DND-41 (cell line): ENCODE data around the gene BCO1.

ENCODE experiments used
- ATAC-seq: fragments of 200-7000 bp; cut with Tn5 transposase; 3 replicates; pipeline ENCODE4 v1.9.1; 2021; ENCODE audit warnings: low read depth; ENCODE audit not compliant: insufficient read depth
- DNase-seq: peaks from one replicate; pipeline ENCODE4 v3.0.0-alpha.2; 2020
- H2AFZ ChIP-seq: 2 replicates; pipeline ENCODE4 v1.6.0; 2012; ENCODE audit warnings: low read depth, low read length
- H3K27ac ChIP-seq: 2 replicates; pipeline ENCODE4 v1.5.1; 2012; ENCODE audit warnings: low read length, inconsistent platforms
- H3K27me3 ChIP-seq: fragments of 200-600 bp; sonication (generic); 2 replicates; pipeline ENCODE4 v1.6.0; 2012; ENCODE audit warnings: low read length, mild to moderate bottlenecking, inconsistent platforms; ENCODE audit not compliant: insufficient read depth, poor library complexity
- H3K36me3 ChIP-seq: 2 replicates; pipeline ENCODE4 v1.5.1; 2012; ENCODE audit warnings: low read length, inconsistent platforms; ENCODE audit not compliant: insufficient read depth
- H3K4me1 ChIP-seq: 2 replicates; pipeline ENCODE4 v1.5.1; 2012; ENCODE audit warnings: mild to moderate bottlenecking, low read length; ENCODE audit not compliant: insufficient read depth
- H3K4me2 ChIP-seq: 2 replicates; pipeline ENCODE4 v1.6.0; 2012; ENCODE audit warnings: mild to moderate bottlenecking, moderate library complexity, low read length, inconsistent platforms; ENCODE audit not compliant: insufficient read depth
- H3K4me3 ChIP-seq, 2 experiments: fragments of 200-600 bp in 1 of 2; shearing (Covaris generic) in 1 of 2; 2 replicates each; pipeline ENCODE4 v1.5.1; 2012 to 2016; ENCODE audit warnings: inconsistent platforms in 2 of 2, low read length in 2 of 2, mild to moderate bottlenecking in 2 of 2, low read depth in 1 of 2, moderate library complexity in 1 of 2
- H3K79me2 ChIP-seq: 2 replicates; pipeline ENCODE4 v1.6.0; 2012; ENCODE audit warnings: low read length, inconsistent platforms; ENCODE audit not compliant: insufficient read depth
- H3K9ac ChIP-seq: 2 replicates; pipeline ENCODE4 v1.6.0; 2012; ENCODE audit warnings: low read depth, mild to moderate bottlenecking, inconsistent platforms, low read length, moderate library complexity
- H3K9me3 ChIP-seq: 2 replicates; pipeline ENCODE4 v1.5.1; 2012; ENCODE audit warnings: low read length, moderate library complexity, mild to moderate bottlenecking, inconsistent platforms; ENCODE audit not compliant: insufficient read depth, severe bottlenecking
- H4K20me1 ChIP-seq: 2 replicates; pipeline ENCODE4 v1.6.0; 2012; ENCODE audit warnings: low read length; ENCODE audit not compliant: insufficient read depth
- CTCF ChIP-seq: IDR thresholded peaks from 2 replicates; pipeline ENCODE4 v1.5.1; 2012; ENCODE audit warnings: borderline replicate concordance, low read length, moderate library complexity, mild to moderate bottlenecking; ENCODE audit not compliant: poor library complexity, severe bottlenecking; ENCODE audit errors: extremely low read depth
- EZH2 ChIP-seq: IDR thresholded peaks from 3 replicates; pipeline ENCODE4 v1.6.1; 2012; ENCODE audit warnings: borderline replicate concordance, low read depth, mild to moderate bottlenecking, moderate library complexity, low read length, inconsistent platforms; ENCODE audit not compliant: severe bottlenecking

Gene BCO1

GRCh38 chr16:81291117-81291516, 52.6 kb downstream of the BCO1 start:
- Histone ChIP-seq H3K9me3 (no peaks in the 10 kb centered on the region), H3K4me1 (no peaks in the 10 kb centered on the region), H3K79me2 (no peaks in the 10 kb centered on the region), H3K4me3 (no peak overlapping the region), H3K9ac (no peak overlapping the region), H3K36me3 (no peaks in the 10 kb centered on the region), H4K20me1 (no peaks in the 10 kb centered on the region), H3K27me3 (peaks cover 3% of the 10 kb centered on the region), H2AFZ (no peak overlapping the region), H3K27ac (no peak overlapping the region), H3K4me2 (no peak overlapping the region)
- ATAC-seq = no peak
- DNase-seq = no peak
- TF ChIP-seq CTCF (no peak), EZH2 (no peak)

GRCh38 chr16:81292936-81293335, 54.4 kb downstream of the BCO1 start:
- H4K20me1 ChIP-seq = no peaks in the 10 kb centered on the region
- H3K9me3 ChIP-seq = no peaks in the 10 kb centered on the region
- TF ChIP-seq CTCF (no peak), EZH2 (no peak)
- no peak overlapping the region for H2AFZ ChIP-seq
- no peak overlapping the region for H3K27ac ChIP-seq
- no peaks in the 10 kb centered on the region for H3K36me3 ChIP-seq
- no peaks in the 10 kb centered on the region for H3K79me2 ChIP-seq
- ATAC-seq (no peak), DNase-seq (no peak)
- H3K4me2 ChIP-seq = no peak overlapping the region
- no peaks in the 10 kb centered on the region for H3K4me1 ChIP-seq
- no peak overlapping the region for H3K9ac ChIP-seq
- no peak overlapping the region for H3K4me3 ChIP-seq
- peaks cover 3% of the 10 kb centered on the region for H3K27me3 ChIP-seq

- Histone ChIP-seq H3K27me3 (no peaks in the 10 kb centered on the region), H3K36me3 (no peaks in the 10 kb centered on the region), H4K20me1 (no peaks in the 10 kb centered on the region), H3K79me2 (no peaks in the 10 kb centered on the region), H3K9me3 (no peaks in the 10 kb centered on the region), H3K27ac (no peak overlapping the region), H3K4me1 (no peaks in the 10 kb centered on the region), H3K4me3 (no peak overlapping the region), H3K9ac (no peak overlapping the region), H2AFZ (no peak overlapping the region), H3K4me2 (no peak overlapping the region)
- DNase-seq (no peak), ATAC-seq (no peak)
- TF ChIP-seq CTCF = no peak
Observed at GRCh38 chr16:81293909-81294802, 55.7 kb downstream of the BCO1 start.
